ENCODE results near the gene ACKR3.

DNA sequence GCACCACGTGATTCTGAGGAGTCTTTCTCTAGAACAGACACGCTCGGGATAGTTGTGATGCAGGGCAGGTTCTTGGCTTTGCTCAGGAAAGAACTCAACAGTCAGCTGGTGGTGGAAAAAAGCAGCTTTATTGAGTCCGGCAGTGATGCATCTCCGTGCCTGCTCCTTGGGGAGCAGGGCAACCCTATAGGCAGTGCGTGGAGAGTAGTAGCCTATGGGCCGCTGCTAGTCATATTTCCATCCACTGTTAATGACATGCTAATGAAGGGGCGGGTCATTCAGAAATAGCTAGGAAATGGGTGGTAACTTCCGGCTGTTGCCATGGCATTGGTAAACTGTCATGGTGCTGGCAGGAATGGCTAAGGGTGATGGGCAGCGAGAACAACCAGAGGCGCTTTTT is 11.6 kb upstream of the ACKR3 start:
- TF ChIP-seq, protein P1, sequence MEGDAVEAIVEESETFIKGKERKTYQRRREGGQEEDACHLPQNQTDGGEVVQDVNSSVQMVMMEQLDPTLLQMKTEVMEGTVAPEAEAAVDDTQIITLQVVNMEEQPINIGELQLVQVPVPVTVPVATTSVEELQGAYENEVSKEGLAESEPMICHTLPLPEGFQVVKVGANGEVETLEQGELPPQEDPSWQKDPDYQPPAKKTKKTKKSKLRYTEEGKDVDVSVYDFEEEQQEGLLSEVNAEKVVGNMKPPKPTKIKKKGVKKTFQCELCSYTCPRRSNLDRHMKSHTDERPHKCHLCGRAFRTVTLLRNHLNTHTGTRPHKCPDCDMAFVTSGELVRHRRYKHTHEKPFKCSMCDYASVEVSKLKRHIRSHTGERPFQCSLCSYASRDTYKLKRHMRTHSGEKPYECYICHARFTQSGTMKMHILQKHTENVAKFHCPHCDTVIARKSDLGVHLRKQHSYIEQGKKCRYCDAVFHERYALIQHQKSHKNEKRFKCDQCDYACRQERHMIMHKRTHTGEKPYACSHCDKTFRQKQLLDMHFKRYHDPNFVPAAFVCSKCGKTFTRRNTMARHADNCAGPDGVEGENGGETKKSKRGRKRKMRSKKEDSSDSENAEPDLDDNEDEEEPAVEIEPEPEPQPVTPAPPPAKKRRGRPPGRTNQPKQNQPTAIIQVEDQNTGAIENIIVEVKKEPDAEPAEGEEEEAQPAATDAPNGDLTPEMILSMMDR (IDR thresholded peaks at IDR 0.05) = no peak
- TF ChIP-seq, protein P2, sequence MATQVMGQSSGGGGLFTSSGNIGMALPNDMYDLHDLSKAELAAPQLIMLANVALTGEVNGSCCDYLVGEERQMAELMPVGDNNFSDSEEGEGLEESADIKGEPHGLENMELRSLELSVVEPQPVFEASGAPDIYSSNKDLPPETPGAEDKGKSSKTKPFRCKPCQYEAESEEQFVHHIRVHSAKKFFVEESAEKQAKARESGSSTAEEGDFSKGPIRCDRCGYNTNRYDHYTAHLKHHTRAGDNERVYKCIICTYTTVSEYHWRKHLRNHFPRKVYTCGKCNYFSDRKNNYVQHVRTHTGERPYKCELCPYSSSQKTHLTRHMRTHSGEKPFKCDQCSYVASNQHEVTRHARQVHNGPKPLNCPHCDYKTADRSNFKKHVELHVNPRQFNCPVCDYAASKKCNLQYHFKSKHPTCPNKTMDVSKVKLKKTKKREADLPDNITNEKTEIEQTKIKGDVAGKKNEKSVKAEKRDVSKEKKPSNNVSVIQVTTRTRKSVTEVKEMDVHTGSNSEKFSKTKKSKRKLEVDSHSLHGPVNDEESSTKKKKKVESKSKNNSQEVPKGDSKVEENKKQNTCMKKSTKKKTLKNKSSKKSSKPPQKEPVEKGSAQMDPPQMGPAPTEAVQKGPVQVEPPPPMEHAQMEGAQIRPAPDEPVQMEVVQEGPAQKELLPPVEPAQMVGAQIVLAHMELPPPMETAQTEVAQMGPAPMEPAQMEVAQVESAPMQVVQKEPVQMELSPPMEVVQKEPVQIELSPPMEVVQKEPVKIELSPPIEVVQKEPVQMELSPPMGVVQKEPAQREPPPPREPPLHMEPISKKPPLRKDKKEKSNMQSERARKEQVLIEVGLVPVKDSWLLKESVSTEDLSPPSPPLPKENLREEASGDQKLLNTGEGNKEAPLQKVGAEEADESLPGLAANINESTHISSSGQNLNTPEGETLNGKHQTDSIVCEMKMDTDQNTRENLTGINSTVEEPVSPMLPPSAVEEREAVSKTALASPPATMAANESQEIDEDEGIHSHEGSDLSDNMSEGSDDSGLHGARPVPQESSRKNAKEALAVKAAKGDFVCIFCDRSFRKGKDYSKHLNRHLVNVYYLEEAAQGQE (IDR thresholded peaks at IDR 0.05; ENCODE audit: insufficient read depth in 1 of 2, low read depth in 2 of 2, low read length in 1 of 2) = no peak
- no peak for TF ChIP-seq POLR2AphosphoS5 (IDR thresholded peaks at IDR 0.05; ENCODE audit: low read depth, low read length)
- TF ChIP-seq SIN3A (IDR thresholded peaks at IDR 0.05; ENCODE audit: borderline replicate concordance, insufficient read depth, low read depth, low read length) = no peak
